H9 (cell line): ENCODE data around the gene CETP. TPM values are rescaled to one million over a fixed set of nuclear protein-coding genes. Genes with fewer than 3 reads are reported as not detected.

Experiments used
- DNase-seq: peaks from one replicate; pipeline ENCODE4 v3.0.0-alpha.2; 2017
- H2AFZ ChIP-seq: one replicate; pipeline ENCODE4 v1.6.1; 2013; ENCODE audit warnings: mild to moderate bottlenecking, low read length, control low read depth, moderate library complexity
- H2AK5ac ChIP-seq: 2 replicates; pipeline ENCODE4 v1.6.1; 2013; ENCODE audit warnings: low read length, control low read depth, mixed read lengths; ENCODE audit not compliant: insufficient read length
- H2BK120ac ChIP-seq: one replicate; pipeline ENCODE4 v1.6.1; 2013; ENCODE audit warnings: low read depth, mild to moderate bottlenecking, low read length, control low read depth, inconsistent platforms; ENCODE audit not compliant: poor library complexity, severe bottlenecking
- H2BK12ac ChIP-seq: 2 replicates; pipeline ENCODE4 v1.6.1; 2013; ENCODE audit warnings: low read length, control low read depth, mixed read lengths, low read depth; ENCODE audit not compliant: insufficient read length
- H2BK15ac ChIP-seq: 2 replicates; pipeline ENCODE4 v1.6.1; 2013; ENCODE audit warnings: low read depth, low read length, control low read depth
- H2BK20ac ChIP-seq: one replicate; pipeline ENCODE4 v1.6.1; 2013; ENCODE audit warnings: low read depth, mild to moderate bottlenecking, low read length, control low read depth, inconsistent platforms; ENCODE audit not compliant: poor library complexity, severe bottlenecking
- H2BK5ac ChIP-seq: 2 replicates; pipeline ENCODE4 v1.6.1; 2013; ENCODE audit warnings: low read length, control low read depth, mixed read lengths; ENCODE audit not compliant: insufficient read length
- H3K14ac ChIP-seq: 2 replicates; pipeline ENCODE4 v1.6.1; 2013; ENCODE audit warnings: low read length, control low read depth; ENCODE audit not compliant: insufficient read depth
- H3K18ac ChIP-seq: 2 replicates; pipeline ENCODE4 v1.6.1; 2013; ENCODE audit warnings: low read depth, mild to moderate bottlenecking, mixed read lengths, low read length, control low read depth; ENCODE audit not compliant: insufficient read length
- H3K23ac ChIP-seq: 2 replicates; pipeline ENCODE4 v1.6.1; 2013; ENCODE audit warnings: low read length, control low read depth, mixed read lengths, low read depth; ENCODE audit not compliant: insufficient read length
- H3K23me2 ChIP-seq: 2 replicates; pipeline ENCODE4 v1.6.1; 2013; ENCODE audit warnings: low read depth, mild to moderate bottlenecking, mixed read lengths, low read length, control low read depth; ENCODE audit not compliant: insufficient read length, poor library complexity, severe bottlenecking
- H3K27ac ChIP-seq: 2 replicates; pipeline ENCODE4 v1.5.1; 2013; ENCODE audit warnings: low read length, control low read depth, mixed read lengths, low read depth; ENCODE audit not compliant: insufficient read length
- H3K27me3 ChIP-seq: 2 replicates; pipeline ENCODE4 v1.6.1; 2013; ENCODE audit warnings: low read length, control low read depth, inconsistent platforms; ENCODE audit not compliant: insufficient read depth
- H3K4ac ChIP-seq: 2 replicates; pipeline ENCODE4 v1.6.1; 2013; ENCODE audit warnings: low read depth, mild to moderate bottlenecking, control low read depth, inconsistent platforms, low read length, moderate library complexity
- H3K4me1 ChIP-seq: 2 replicates; pipeline ENCODE4 v1.6.1; 2013; ENCODE audit warnings: low read length, control low read depth, inconsistent platforms; ENCODE audit not compliant: insufficient read depth
- H3K4me2 ChIP-seq: 2 replicates; pipeline ENCODE4 v1.6.1; 2013; ENCODE audit warnings: low read length, control low read depth, mixed read lengths; ENCODE audit not compliant: insufficient read length, insufficient read depth
- H3K56ac ChIP-seq: 2 replicates; pipeline ENCODE4 v1.6.1; 2013; ENCODE audit warnings: low read depth, mild to moderate bottlenecking, mixed read lengths, low read length, control low read depth; ENCODE audit not compliant: insufficient read length
- H3K79me1 ChIP-seq: 2 replicates; pipeline ENCODE4 v1.6.1; 2013; ENCODE audit warnings: low read depth, mild to moderate bottlenecking, moderate library complexity, low read length, control low read depth, inconsistent platforms; ENCODE audit not compliant: insufficient read depth, poor library complexity, severe bottlenecking
- H3K79me2 ChIP-seq: 2 replicates; pipeline ENCODE4 v1.6.1; 2013; ENCODE audit warnings: low read length, control low read depth, inconsistent platforms; ENCODE audit not compliant: insufficient read depth
- H3K9ac ChIP-seq: 2 replicates; pipeline ENCODE4 v1.6.1; 2013; ENCODE audit warnings: low read length, control low read depth, mixed read lengths; ENCODE audit not compliant: insufficient read length; ENCODE audit errors: extremely low read depth
- H3K9me3 ChIP-seq: one replicate; pipeline ENCODE4 v1.6.1; 2013; ENCODE audit warnings: low read depth, low read length, inconsistent platforms; ENCODE audit not compliant: control insufficient read depth
- H3T11ph ChIP-seq: one replicate; pipeline ENCODE4 v1.6.1; 2013; ENCODE audit warnings: mild to moderate bottlenecking, low read length, control low read depth, inconsistent platforms
- H4K20me1 ChIP-seq: one replicate; pipeline ENCODE4 v1.6.1; 2013; ENCODE audit not compliant: control insufficient read depth, insufficient read length, insufficient read depth
- H4K5ac ChIP-seq: 2 replicates; pipeline ENCODE4 v1.6.1; 2013; ENCODE audit warnings: low read depth, mild to moderate bottlenecking, mixed read lengths, low read length, control low read depth; ENCODE audit not compliant: insufficient read length
- H4K8ac ChIP-seq: replicated peaks from 2 replicates; pipeline ENCODE4 v1.6.1; 2013; ENCODE audit warnings: low read length, control low read depth, mixed read lengths, low read depth; ENCODE audit not compliant: insufficient read length
- H4K91ac ChIP-seq: 2 replicates; pipeline ENCODE4 v1.6.1; 2013; ENCODE audit warnings: low read depth, mild to moderate bottlenecking, moderate library complexity, mixed read lengths, low read length, control low read depth; ENCODE audit not compliant: insufficient read length
- H3K27ac Mint-ChIP-seq, 3 experiments: 2 replicates in 2 of 3; 3 replicates in 1 of 3; pipeline ENCODE4 v1.8.0; 2020 to 2021; ENCODE audit warnings: mixed read lengths in 3 of 3, mild to moderate bottlenecking in 1 of 3, moderate library complexity in 1 of 3
- H3K27me3 Mint-ChIP-seq: 2 replicates; pipeline ENCODE4 v1.8.0; 2021; ENCODE audit warnings: low read depth, mild to moderate bottlenecking, moderate library complexity, mixed read lengths
- H3K36me3 Mint-ChIP-seq, 3 experiments: 2 replicates in 2 of 3; 3 replicates in 1 of 3; pipeline ENCODE4 v1.8.0; 2020 to 2021; ENCODE audit warnings: low read depth in 3 of 3, mixed read lengths in 3 of 3; ENCODE audit not compliant: insufficient read depth in 1 of 3
- H3K4me1 Mint-ChIP-seq, 2 experiments: 2 replicates each; pipeline ENCODE4 v1.8.0; 2020; ENCODE audit warnings: mixed read lengths in 2 of 2
- H3K4me3 Mint-ChIP-seq, 2 experiments: 2 replicates in 1 of 2; 3 replicates in 1 of 2; pipeline ENCODE4 v1.8.0; 2020 to 2021; ENCODE audit warnings: mild to moderate bottlenecking in 2 of 2, mixed read lengths in 2 of 2, moderate library complexity in 1 of 2
- H3K9me3 Mint-ChIP-seq, 2 experiments: 2 replicates in 1 of 2; 3 replicates in 1 of 2; pipeline ENCODE4 v1.8.0; 2020; ENCODE audit warnings: mild to moderate bottlenecking in 2 of 2, mixed read lengths in 2 of 2, moderate library complexity in 1 of 2
- CTCF ChIP-seq: fragments of 200-600 bp; sonication (generic); conservative IDR thresholded peaks from 3 replicates; pipeline ENCODE4 v1.8.0; 2021; ENCODE audit warnings: antibody characterized with exemption, mild to moderate bottlenecking
- WGBS: extraction: QIAGEN DNeasy Blood & Tissue Kit; methylation state at CpG from one replicate; pipeline ENCODE4 v1.1.7; 2013; ENCODE audit warnings: missing lambda C conversion rate, low lambda C conversion rate, mixed read lengths; ENCODE audit not compliant: insufficient read length; ENCODE audit errors: extremely low coverage; 5-methylcytosine and 5-hydroxymethylcytosine counted together
- total RNA-seq: library from RNA; stranded (reverse); gene quantifications from 2 replicates; pipeline ENCODE4 v1.2.1, GENCODE V29; 2021

Gene CETP
- total RNA-seq, 1 experiment from 2014 or later, result not detected

- Mint-ChIP-seq H3K4me1 (peaks cover 12 to 15% of the 10 kb centered on the region in 2 experiments), H3K27me3 (no peaks in the 10 kb centered on the region; the same call in none of the 2 replicates), H3K27ac (no peak overlapping the region), H3K9me3 (peaks cover 0 to 2% of the 10 kb centered on the region in 2 experiments; a peak in 1 of 5 replicates), H3K4me3 (no peak overlapping the region), H3K36me3 (no peaks in the 10 kb centered on the region)
- Histone ChIP-seq H2BK12ac (no peak overlapping the region), H2BK5ac (no peak overlapping the region), H3K27me3 (peaks cover 2% of the 10 kb centered on the region; the same call in 1 of the 2 replicates), H3K14ac (no peak overlapping the region), H3K56ac (no peak overlapping the region), H3K18ac (no peak overlapping the region), H2BK15ac (no peak overlapping the region), H2AK5ac (no peak overlapping the region), H3K79me1 (no peaks in the 10 kb centered on the region), H4K91ac (no peak overlapping the region), H3K9me3 (no peaks in the 10 kb centered on the region), H2BK20ac (no peak overlapping the region), H3T11ph (no peak overlapping the region), H3K4me2 (no peak overlapping the region), H4K5ac (no peak overlapping the region), H3K23me2 (no peaks in the 10 kb centered on the region), H4K8ac (no peak overlapping the region), H3K4me1 (peaks cover 3% of the 10 kb centered on the region; the same call in 1 of the 2 replicates), H3K79me2 (no peaks in the 10 kb centered on the region), H4K20me1 (no peaks in the 10 kb centered on the region), H3K4ac (no peak overlapping the region), H3K23ac (no peak overlapping the region), H2AFZ (no peak overlapping the region), H3K9ac (no peak overlapping the region), H3K27ac (no peak overlapping the region), H2BK120ac (no peak overlapping the region)
- DNase-seq, result no peak
- no CpG with 5 or more reads among the region's 5 CpGs for WGBS
- TF ChIP-seq CTCF, result no peak
Observed at GRCh38 chr16:57007050-57007449, 45.3 kb downstream of the CETP start.
